Measurements from ENCODE around the gene SPINK6.

The SPINK6 gene

GRCh38 chr5:148224117-148224742 lies 21.4 kb downstream of the SPINK6 start:
- no peak for DNase-seq

GRCh38 chr5:148228392-148228984 lies 25.6 kb downstream of the SPINK6 start:
- no peak for DNase-seq

- no peak for DNase-seq
These were observed 27.0 kb downstream of the SPINK6 start for GRCh38 chr5:148229840-148230239.

GRCh38 chr5:148230240-148230639 lies 27.4 kb downstream of the SPINK6 start:
- no peak for DNase-seq

- DNase-seq: no peak
These were observed 35.1 kb downstream of the SPINK6 start for GRCh38 chr5:148237785-148238417.

- DNase-seq: no peak
These were observed 35.6 kb downstream of the SPINK6 start, which contains the start of gene MARCOL for GRCh38 chr5:148238418-148238794. Gene MARCOL (plus strand): TSS chr5:148238525. CDS start chr5:148238598, 73 bp downstream.

- DNase-seq: no peak
These were observed 46.1 kb downstream of the SPINK6 start for GRCh38 chr5:148248894-148249293.

GRCh38 chr5:148255456-148255855 lies 52.6 kb downstream of the SPINK6 start:
- DNase-seq: no peak

- DNase-seq: no peak
These were observed 56.4 kb downstream of the SPINK6 start for GRCh38 chr5:148259288-148259687.

GRCh38 chr5:148261221-148261620 lies 58.4 kb downstream of the SPINK6 start:
- no peak for DNase-seq

Measured in activated naive CD4-positive, alpha-beta T cell treated with Interleukin-2 at 50 U/mL for 16 hours (primary cell).